ENCODE results near the gene SLC16A9.

The SLC16A9 gene

GRCh38 chr10:59627366-59628018 is 82.2 kb downstream of the SLC16A9 start:
- DNase-seq (ENCODE audit: low spot score), result no peak

- DNase-seq (ENCODE audit: low spot score), result peak; percentile 55
These were observed 83.2 kb downstream of the SLC16A9 start for GRCh38 chr10:59626523-59626869.

DNA sequence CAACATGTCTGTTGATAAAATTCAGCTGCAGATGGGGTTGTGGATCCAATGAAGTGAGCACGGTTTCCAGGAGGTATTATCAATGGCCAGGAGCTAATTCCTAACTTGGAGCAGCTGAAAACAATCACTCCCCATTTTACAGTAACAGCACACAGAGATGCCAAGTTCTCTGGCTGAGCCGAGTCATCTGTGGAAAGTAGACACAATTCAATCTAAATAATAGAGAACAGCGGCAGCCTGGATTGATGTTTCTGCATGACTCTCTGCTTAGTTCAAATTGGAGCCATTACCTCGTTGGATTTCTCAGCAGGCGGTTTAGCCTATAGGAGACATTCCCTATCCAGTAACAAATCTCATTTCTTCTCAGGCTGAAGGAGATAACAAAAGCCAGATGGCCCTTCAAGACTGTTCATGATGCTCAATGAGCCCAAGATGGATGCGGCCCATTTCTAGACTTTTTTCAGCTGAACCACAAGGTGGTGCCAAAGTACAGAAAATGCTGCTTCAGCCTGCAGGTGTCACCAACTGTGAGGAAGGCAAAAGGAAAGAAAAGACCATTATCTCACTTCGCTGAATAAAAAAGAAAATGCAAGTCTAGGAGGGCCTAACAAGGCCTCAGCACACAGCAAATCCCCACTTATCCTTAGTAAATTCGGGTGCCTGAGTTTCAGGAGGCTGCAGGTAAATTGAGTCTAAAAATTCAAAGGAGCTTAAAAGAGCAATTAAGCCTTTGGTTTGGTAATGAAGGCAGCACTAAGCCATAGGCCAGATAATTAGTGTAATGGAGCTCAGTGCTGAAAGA is 83.7 kb downstream of the SLC16A9 start:
- peak; percentile 94 for DNase-seq (ENCODE audit: low spot score)

- no peak for DNase-seq (ENCODE audit: low spot score)
These were observed 84.7 kb downstream of the SLC16A9 start for GRCh38 chr10:59624951-59625350.

DNA sequence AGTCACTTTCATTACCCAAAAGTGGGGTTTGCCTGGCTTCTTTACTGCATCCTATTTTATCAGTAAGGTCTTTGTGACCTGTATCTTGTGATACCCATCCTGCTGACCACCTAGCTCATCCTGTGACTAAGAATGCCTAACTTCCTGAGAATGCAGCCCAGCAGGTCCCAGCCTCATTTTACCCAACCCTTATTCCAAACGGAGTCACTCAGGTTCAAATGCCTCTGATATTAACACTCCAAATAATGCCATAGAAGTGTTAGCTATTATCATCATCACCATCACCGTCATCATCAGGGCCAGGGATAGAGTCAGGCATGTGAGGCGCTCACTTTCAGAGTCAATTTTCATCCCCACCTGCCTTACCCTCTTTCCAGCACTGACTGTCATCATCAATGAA is 85.5 kb downstream of the SLC16A9 start:
- no peak for DNase-seq (ENCODE audit: low spot score)

DNA sequence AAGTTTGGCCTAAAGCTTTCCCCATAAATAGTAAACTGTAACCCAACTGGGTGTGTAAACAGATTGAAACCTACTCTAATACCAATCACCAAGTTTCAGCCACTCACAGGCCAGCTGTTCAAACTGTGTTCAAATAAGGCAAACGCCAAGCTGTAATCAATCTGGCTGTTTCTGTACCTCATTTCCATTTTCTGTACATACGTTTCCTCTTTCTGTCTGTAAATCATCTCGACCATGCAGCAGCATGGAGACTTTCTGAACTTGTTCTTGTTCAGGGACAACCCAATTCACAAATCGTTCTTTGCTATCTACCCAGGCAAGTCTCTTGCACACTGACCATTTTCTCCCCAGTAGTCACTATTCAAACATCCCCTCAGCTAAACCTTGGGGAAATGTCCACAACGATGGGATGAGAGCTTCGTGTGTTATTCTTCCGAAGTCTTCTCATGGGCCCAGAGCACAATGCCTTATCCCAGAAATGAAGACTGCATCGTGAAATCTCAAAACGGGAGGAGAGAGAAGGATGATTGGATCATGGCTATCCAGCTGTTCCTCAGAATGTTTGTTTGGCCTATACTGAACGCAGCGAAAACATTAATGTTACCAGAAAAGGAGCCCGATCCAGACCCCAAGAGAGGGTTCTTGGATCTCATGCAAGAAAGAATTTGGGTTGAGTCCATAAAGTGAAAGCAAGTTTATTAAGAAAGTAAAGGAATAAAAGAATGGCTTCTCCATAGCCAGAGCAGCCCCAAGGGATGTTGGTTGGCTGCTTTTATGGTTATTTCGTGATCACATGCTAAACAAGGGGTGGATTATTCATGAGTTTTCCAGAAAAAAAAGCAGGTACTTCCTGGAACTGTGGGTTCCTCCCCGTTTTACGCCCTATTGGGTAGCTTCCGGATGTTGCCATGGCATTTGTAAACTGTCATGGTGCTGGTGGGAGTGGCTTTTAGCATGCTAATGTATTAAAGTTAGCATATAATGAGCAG is 86.2 kb downstream of the SLC16A9 start:
- no peak for DNase-seq (ENCODE audit: low spot score)

DNA sequence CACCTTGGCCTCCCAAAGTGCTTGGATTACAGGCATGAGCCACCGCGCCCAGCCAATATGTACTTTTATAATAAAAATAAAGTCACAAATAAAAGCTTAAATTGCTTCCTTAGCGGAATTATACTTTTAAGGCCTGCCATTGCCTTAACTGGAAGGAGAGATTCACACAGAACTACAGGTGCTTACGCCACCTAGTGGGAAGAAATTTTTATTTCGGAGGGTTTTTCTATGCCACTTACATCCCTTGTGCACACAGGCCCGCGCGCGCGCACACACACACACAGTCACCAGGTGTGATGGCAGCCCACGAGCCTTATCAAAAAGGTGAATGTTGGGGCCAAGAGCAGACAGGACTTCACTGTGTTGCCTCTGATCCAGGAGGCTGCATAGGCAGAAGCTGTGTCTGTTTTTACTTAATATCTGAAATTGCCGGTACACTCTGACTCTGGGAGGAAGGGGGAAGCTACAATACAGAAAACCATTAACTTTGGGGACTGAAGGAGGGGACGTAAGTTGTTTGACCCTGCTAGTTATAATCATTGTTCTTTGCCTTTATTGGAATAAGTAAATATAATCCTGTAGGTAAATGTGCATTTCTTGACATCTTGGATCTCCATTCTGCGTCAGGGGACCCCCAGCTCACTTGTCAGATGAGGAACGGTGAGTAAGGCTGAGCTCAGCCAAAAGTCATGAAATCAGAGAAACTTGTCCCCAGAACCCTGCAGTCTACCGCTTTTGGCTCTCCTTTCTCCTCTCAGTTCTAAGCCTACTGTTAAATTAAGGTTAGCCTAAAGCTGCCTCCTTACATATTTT is 87.1 kb downstream of the SLC16A9 start:
- DNase-seq (ENCODE audit: low spot score), result peak; percentile 78

DNA sequence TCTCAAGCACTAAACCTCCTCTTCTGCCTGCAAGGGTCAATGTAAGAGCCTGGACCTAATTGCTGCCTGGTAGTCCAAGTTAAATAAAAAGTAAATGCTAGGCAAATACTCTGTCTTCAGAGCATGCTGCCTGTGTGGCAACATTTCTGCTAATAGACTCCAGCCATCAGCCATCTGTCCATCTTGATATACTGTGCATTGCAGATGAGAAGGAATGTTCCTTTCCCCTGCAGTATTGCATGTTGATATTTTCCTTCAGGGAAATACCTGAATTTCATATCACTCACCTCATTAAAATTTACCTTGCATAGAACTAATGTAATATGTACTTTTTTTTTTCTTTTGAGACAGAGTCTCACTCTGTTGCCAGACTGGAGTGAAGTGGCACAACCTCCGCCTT is 87.9 kb downstream of the SLC16A9 start:
- DNase-seq (ENCODE audit: low spot score), result no peak

DNA sequence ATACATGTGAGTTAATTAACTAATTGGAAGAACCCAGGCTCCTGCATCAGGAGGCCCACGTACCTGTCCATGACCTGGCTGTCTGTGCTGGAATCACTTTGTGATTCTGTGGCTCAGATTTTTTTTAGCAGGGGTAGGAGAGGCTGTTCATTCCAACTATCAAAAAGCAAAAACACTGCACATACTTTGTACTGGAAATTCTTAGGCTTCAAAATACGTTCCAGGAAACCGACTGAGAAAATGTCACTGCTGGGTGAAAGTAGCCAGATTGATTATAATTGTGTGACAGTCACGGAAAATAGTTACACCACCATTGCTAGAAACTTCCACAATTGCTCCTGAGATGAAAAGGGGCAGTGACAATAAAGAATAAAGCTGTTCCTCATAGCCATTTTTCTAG is 91.0 kb downstream of the SLC16A9 start:
- DNase-seq (ENCODE audit: low spot score), result no peak

GRCh38 chr10:59617996-59618395 is 91.7 kb downstream of the SLC16A9 start:
- DNase-seq (ENCODE audit: low spot score), result no peak

DNA sequence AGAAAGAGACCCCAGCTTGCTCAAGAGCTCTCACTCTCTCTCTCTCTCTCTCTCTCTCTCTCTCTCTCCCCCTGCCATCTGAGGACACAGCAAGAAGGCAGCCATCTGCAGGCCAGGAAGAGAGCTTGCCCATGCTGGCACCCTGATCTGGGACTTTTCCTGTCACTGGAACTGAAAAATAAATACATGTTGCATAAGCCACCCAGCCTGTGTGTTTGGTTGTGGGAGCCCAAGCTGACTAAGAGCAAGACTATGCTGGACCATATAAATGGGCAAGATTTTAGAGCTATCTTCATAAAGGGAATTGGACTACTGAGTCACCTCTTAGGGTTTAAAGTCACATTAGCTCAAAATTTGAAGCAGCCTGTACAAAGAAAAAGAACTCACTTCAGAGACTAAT is 98.6 kb downstream of the SLC16A9 start:
- peak; percentile 27 for DNase-seq (ENCODE audit: low spot score)

- no peak for DNase-seq (ENCODE audit: low spot score)
These were observed 101.7 kb downstream of the SLC16A9 start for GRCh38 chr10:59607970-59608369.

DNA sequence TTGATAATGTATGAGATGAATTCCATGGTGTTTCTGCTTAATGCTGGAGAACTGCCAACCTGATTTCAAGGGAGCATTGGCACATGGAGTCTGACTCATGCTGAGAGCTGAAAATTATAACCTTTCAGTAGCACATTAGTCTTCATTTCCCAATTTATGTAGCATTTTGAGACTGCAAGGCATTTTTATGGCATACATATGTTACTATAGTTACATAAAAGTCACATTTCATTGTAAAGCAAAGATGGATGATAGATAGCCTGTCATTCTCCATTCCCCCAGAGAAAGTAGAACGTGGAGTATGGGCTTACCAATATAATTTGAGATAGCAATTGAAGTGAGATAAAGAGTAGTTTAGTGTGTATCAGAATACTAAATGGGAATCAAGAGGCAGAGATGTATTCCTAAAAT is 103.1 kb downstream of the SLC16A9 start:
- DNase-seq (ENCODE audit: low spot score), result no peak

GRCh38 chr10:59601985-59602384 is 107.7 kb downstream of the SLC16A9 start:
- DNase-seq (ENCODE audit: low spot score), result no peak

Data from cerebellar cortex (tissue), 1 donor.